ACHN (cell line): ENCODE data around the gene CACNB2.
"Not testable (repeated sequence)": the region's sequence is repeated elsewhere in the genome, so short reads cannot be mapped to it uniquely, and the experiment has no call there.

Experiments
- DNase-seq: peaks from one replicate; pipeline ENCODE4 v3.0.0-alpha.2; 2015
- in situ Hi-C: cut with HindIII; loops from 2 replicates; pipeline ENCODE4 v1.10.0; 2017; ENCODE audit warnings: low sequenced_read_pairs, low pct_ligation_motif_present, low pct_unique_long_range_greater_than_20kb

The CACNB2 gene

GRCh38 chr10:18140957-18141845 lies 977 bp downstream of the CACNB2 start:
- in situ Hi-C loops, result no loop called here
- no peak for DNase-seq

GRCh38 chr10:18142151-18142550 lies 1.9 kb downstream of the CACNB2 start:
- in situ Hi-C loops, result no loop called here
- DNase-seq, result no peak

GRCh38 chr10:18144396-18144795 lies 4.2 kb downstream of the CACNB2 start:
- DNase-seq, result no peak
- in situ Hi-C loops, result no loop called here

GRCh38 chr10:18144928-18145327 lies 4.7 kb downstream of the CACNB2 start:
- no peak for DNase-seq
- in situ Hi-C loops, result no loop called here

- in situ Hi-C loops, result no loop called here
- no peak for DNase-seq
Observed at GRCh38 chr10:18145652-18146051, 5.4 kb downstream of the CACNB2 start.

- no peak for DNase-seq
- in situ Hi-C loops, result no loop called here
Observed at GRCh38 chr10:18149196-18149800, 9.1 kb downstream of the CACNB2 start.

- in situ Hi-C loops, result no loop called here
- no peak for DNase-seq
Observed at GRCh38 chr10:18151356-18151890, 11.2 kb downstream of the CACNB2 start.

GRCh38 chr10:18153381-18153780 lies 13.2 kb downstream of the CACNB2 start:
- in situ Hi-C loops, result not testable (repeated sequence)

GRCh38 chr10:18155321-18155720 lies 15.1 kb downstream of the CACNB2 start:
- no peak for DNase-seq
- in situ Hi-C loops, result no loop called here

More at GRCh38 chr10:18153381-18153780, 13.2 kb downstream of the CACNB2 start:
- DNase-seq, result not testable (repeated sequence)

GRCh38 chr10:18156797-18157196 lies 16.6 kb downstream of the CACNB2 start:
- in situ Hi-C loops, result not testable (repeated sequence)

GRCh38 chr10:18157881-18158280 lies 17.7 kb downstream of the CACNB2 start:
- no peak for DNase-seq
- in situ Hi-C loops, result no loop called here

More at GRCh38 chr10:18156797-18157196, 16.6 kb downstream of the CACNB2 start:
- DNase-seq, result not testable (repeated sequence)

- in situ Hi-C loops, result no loop called here
- no peak for DNase-seq
Observed at GRCh38 chr10:18158773-18159265, 18.6 kb downstream of the CACNB2 start.

- in situ Hi-C loops, result no loop called here
- no peak for DNase-seq
Observed at GRCh38 chr10:18159557-18159956, 19.3 kb downstream of the CACNB2 start.

GRCh38 chr10:18162021-18162627 lies 21.9 kb downstream of the CACNB2 start:
- no peak for DNase-seq
- in situ Hi-C loops, result no loop called here

- in situ Hi-C loops, result no loop called here
- no peak for DNase-seq
Observed at GRCh38 chr10:18164093-18164492, 23.9 kb downstream of the CACNB2 start.

- no peak for DNase-seq
- in situ Hi-C loops, result no loop called here
Observed at GRCh38 chr10:18164748-18165361, 24.6 kb downstream of the CACNB2 start.

- no peak for DNase-seq
- in situ Hi-C loops, result no loop called here
Observed at GRCh38 chr10:18178854-18179483, 38.7 kb downstream of the CACNB2 start.

- DNase-seq, result no peak
- in situ Hi-C loops, result no loop called here
Observed at GRCh38 chr10:18179891-18180290, 39.7 kb downstream of the CACNB2 start.
